Heart left ventricle (tissue), 13 donors: ENCODE measurements around the gene TBCK.

Experiments
- CTCF ChIP-seq, 12 donors: fragments of 200-600 bp; sonication (generic) in 4 of 12; IDR thresholded peaks; one replicate each; pipeline versions ENCODE4 v1.5.0 to v1.8.0; 2018 to 2022; ENCODE audit warnings: antibody characterized with exemption in 12 of 12, mild to moderate bottlenecking in 5 of 12
- POLR2A ChIP-seq, 2 donors: fragments of 450-650 bp; IDR thresholded peaks; one replicate each; pipeline ENCODE4 v1.6.1; 2017; ENCODE audit warnings: antibody characterized with exemption in 2 of 2, mild to moderate bottlenecking in 2 of 2, moderate library complexity in 2 of 2
- donor health status: ischemic (EF 13 %, LVEDD 7.1; RV severe dilation, severe dysfunction).
- donor health status: DM: no; HTN: yes; CAD: no.
- donor health status: DM: no; HTN: no; CAD: no.
- donor health status: ischemic (EF 25% LVEDD 6.9; RV normal size, moderate dysfunction).
- donor health status: ischemic (EF 25% LVEDD 5.7; RV mildly dilated, moderate dysfunction).
- donor health status: ischemic (EF 35%, LVEDD 5.7; RV mildly dilated, moderate dysfunction).
- donor health status: nonischemic (EF 11% LVEDD 7.7; RV severe dilation, severe dysfunction).
- donor health status: DM: yes; HTN: yes; CAD: no.
- donor health status: PGD.
- donor health status: ischemic (EF 29% LVEDD 5.4; RV normal size, mild dysfunction).
- donor health status: nonischemic (EF 23%, LVEDD 6.1; RV moderate dilation, normal function).

DNA sequence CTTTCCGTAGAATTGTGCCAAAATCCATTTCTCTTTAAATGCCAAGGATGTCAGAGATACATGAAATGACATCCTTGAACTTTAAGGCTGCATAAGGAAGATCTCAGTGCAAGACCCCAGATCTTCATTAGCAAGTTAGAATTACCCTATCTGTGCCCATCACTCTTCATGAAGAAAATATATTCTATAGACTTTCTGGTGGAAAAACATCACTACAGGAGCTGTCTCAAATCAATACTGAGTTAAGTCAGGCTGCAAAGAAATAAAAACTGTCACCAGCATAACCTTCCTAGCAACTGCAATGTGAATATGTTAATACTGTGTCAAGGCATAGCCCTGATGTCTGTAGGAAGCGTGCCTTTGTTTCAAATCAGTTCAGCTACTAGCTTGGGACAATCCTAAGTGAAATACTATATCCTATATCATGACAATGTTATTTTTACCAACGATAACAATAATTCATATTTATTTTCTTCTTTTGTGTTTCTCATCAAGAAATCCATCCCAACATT, 173.3 kb downstream of the TBCK start:
- TF ChIP-seq CTCF (IDR thresholded peaks at IDR 0.05) (no peak), POLR2A (IDR thresholded peaks at IDR 0.05) (no peak)
